ENCODE data around the gene SNTA1.
"Not testable (repeated sequence)": the region's sequence is repeated elsewhere in the genome, so short reads cannot be mapped to it uniquely, and the experiment has no call there.

The SNTA1 gene

DNA sequence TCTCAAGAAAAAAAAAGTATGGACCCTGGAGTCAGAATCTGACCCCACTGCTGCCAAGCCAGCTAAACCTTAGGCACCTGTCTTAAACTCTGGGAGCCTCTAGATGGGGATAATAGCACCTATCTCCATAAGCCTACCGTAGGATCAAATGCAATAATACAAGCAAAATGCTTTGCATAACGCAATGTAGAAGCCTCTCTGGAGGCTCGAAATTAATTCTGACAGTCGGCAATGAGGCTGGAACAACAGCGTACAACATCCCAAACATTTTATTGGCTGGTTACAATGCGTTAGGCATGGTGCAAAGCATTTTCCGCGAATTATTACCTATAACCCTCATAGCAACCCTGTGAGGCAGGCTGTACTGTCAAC, 42.8 kb downstream of the SNTA1 start:
- Histone ChIP-seq H3K36me3 (ENCODE audit: control insufficient read depth, insufficient read depth, low read length) (no peaks in the 10 kb centered on the region; the same call in 1 of the 2 replicates), H3K27me3 (replicated peaks; ENCODE audit: control insufficient read depth, insufficient read depth, low read length) (no peaks in the 10 kb centered on the region), H3K4me3 (replicated peaks; ENCODE audit: low read depth, low read length) (peak overlapping the region; percentile 74)
- DNase-seq (ENCODE audit: extremely low read depth, insufficient read length) = no peak
- TF ChIP-seq, protein P1, sequence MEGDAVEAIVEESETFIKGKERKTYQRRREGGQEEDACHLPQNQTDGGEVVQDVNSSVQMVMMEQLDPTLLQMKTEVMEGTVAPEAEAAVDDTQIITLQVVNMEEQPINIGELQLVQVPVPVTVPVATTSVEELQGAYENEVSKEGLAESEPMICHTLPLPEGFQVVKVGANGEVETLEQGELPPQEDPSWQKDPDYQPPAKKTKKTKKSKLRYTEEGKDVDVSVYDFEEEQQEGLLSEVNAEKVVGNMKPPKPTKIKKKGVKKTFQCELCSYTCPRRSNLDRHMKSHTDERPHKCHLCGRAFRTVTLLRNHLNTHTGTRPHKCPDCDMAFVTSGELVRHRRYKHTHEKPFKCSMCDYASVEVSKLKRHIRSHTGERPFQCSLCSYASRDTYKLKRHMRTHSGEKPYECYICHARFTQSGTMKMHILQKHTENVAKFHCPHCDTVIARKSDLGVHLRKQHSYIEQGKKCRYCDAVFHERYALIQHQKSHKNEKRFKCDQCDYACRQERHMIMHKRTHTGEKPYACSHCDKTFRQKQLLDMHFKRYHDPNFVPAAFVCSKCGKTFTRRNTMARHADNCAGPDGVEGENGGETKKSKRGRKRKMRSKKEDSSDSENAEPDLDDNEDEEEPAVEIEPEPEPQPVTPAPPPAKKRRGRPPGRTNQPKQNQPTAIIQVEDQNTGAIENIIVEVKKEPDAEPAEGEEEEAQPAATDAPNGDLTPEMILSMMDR (IDR thresholded peaks at IDR 0.05; ENCODE audit: insufficient read depth, low read length, poor library complexity, severe bottlenecking) = peak; percentile 19

DNA sequence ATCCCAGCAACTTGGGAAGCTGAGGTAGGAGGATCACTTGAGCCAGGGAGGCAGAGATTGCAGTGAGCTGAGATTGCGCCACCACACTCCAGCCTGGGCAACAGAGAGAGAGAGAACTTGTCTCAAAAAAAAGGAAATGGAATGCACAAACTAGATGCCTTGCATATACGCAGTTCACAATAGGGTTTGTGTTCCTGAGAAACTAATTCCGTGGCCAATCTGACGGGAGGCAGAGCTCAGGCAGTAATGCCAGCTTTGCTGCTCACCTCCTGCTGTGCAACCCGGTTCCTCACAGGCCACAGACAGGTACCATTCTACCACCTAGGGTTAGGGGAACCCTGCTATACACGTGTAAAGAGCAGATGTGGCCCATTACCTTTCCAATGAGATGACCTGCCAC, 43.6 kb downstream of the SNTA1 start:
- peak overlapping the region; percentile 74 for H3K4me3 ChIP-seq (replicated peaks; ENCODE audit: low read depth, low read length)

DNA sequence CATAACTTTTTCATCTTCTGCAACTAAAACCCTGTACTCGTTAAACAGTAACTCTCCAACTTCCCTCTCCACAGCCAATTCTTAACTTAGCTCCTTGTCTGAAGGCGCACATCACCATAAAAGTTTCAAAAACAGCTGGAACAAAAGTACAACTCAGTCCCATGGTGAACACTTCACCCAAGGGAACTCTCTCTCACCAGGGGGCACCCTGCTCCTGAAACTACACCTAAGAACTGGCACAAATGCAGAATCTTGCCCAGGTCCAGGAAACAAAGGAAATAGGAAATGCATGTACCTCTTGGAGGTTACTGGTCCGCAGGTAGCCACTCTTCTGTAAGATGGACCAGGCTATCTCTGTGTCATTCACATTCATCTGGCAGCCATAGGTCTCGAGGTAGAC, 48.8 kb downstream of the SNTA1 start:
- TF ChIP-seq, protein P1 (IDR thresholded peaks at IDR 0.05; ENCODE audit: insufficient read depth, low read length, poor library complexity, severe bottlenecking) = peak; percentile 24
- no peak for DNase-seq (ENCODE audit: extremely low read depth, insufficient read length)

More for the DNA sequence above, 43.6 kb downstream of the SNTA1 start:
- TF ChIP-seq, protein P1 (IDR thresholded peaks at IDR 0.05; ENCODE audit: insufficient read depth, low read length, poor library complexity, severe bottlenecking) = no peak
- Histone ChIP-seq H3K36me3 (ENCODE audit: control insufficient read depth, insufficient read depth, low read length) (peaks cover 1% of the 10 kb centered on the region), H3K27me3 (replicated peaks; ENCODE audit: control insufficient read depth, insufficient read depth, low read length) (no peaks in the 10 kb centered on the region)
- no peak for DNase-seq (ENCODE audit: extremely low read depth, insufficient read length)

DNA sequence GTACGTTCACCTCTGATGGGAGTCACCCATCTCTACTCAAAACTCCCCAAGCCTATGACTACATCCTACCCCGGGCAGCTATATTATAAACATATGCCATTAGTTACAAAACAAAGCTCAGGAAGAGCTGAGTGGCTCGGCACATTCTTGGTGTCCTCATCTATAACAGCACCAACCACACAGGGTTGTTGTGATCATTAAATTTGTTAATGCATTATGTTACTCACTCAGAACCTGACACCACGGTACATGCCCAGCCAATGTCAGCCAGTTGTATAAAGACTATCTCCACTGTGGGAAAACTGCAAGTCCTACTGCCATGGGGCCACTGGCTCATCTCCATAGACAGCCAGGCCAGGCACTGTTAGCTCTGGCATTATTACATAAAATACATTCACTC, 50.0 kb downstream of the SNTA1 start:
- TF ChIP-seq, protein P1 (IDR thresholded peaks at IDR 0.05; ENCODE audit: insufficient read depth, low read length, poor library complexity, severe bottlenecking) = no peak
- H3K36me3 ChIP-seq (ENCODE audit: control insufficient read depth, insufficient read depth, low read length) = peaks cover 11% of the 10 kb centered on the region
- no peak for DNase-seq (ENCODE audit: extremely low read depth, insufficient read length)
- no peak overlapping the region for H3K4me3 ChIP-seq (replicated peaks; ENCODE audit: low read depth, low read length)
- no peaks in the 10 kb centered on the region for H3K27me3 ChIP-seq (replicated peaks; ENCODE audit: control insufficient read depth, insufficient read depth, low read length)

More for the DNA sequence above, 48.8 kb downstream of the SNTA1 start:
- peaks cover 11% of the 10 kb centered on the region for H3K36me3 ChIP-seq (ENCODE audit: control insufficient read depth, insufficient read depth, low read length)
- no peak overlapping the region for H3K4me3 ChIP-seq (replicated peaks; ENCODE audit: low read depth, low read length)
- H3K27me3 ChIP-seq (replicated peaks; ENCODE audit: control insufficient read depth, insufficient read depth, low read length) = no peaks in the 10 kb centered on the region

DNA sequence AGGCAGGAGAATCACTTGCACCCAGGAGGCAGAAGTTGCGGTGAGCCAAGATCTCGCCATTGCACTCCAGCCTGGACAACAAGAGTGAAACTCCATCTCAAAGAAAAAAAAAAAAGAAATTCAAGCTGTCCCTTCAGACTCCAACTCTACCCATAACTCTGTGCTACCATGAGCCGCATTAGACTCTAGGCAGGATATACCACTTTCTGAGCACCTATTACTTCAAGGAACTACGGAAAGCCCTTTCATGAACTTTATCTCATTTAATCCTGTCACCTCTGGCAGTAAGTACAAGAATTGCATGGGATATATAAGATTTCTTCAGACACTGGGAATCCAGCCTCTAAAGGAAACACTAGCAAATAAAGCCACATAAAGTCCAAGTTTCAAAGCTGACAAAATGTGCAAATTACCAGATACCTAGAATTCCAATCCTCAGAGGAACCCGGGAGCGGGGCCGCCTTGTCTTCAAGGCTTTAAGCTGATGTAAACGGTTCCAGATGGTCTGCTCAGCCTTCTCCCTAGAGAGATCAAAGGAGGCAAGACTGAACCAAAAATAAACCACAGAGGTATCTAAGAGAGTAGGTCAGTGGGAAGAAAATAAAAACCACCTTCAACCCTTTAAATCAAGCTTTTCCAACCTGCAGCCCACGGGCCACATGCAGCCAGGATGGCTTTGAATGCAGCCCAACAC, 51.7 kb downstream of the SNTA1 start:
- no peak for DNase-seq (ENCODE audit: extremely low read depth, insufficient read length)
- H3K36me3 ChIP-seq (ENCODE audit: control insufficient read depth, insufficient read depth, low read length) = peaks cover 15% of the 10 kb centered on the region
- TF ChIP-seq, protein P1 (IDR thresholded peaks at IDR 0.05; ENCODE audit: insufficient read depth, low read length, poor library complexity, severe bottlenecking) = no peak
- H3K4me3 ChIP-seq (replicated peaks; ENCODE audit: low read depth, low read length) = no peak overlapping the region
- no peaks in the 10 kb centered on the region for H3K27me3 ChIP-seq (replicated peaks; ENCODE audit: control insufficient read depth, insufficient read depth, low read length)

DNA sequence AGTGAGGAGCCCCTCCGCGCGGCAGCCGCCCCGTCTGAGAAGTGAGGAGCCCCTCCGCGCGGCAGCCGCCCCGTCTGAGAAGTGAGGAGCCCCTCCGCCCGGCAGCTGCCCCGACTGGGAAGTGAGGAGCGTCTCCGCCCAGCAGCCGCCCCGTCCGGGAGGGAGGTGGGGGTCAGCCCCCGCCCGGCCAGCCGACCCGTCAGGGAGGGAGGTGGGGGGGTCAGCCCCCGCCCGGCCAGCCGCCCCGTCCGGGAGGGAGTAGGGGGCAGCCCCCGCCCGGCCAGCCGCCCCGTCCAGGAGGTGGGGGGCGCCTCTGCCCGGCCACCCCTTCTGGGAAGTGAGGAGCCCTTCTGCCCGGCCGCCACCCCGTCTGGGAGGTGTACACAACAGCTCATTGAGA, 54.2 kb downstream of the SNTA1 start:
- not testable (repeated sequence) for H3K27me3 ChIP-seq (replicated peaks; ENCODE audit: control insufficient read depth, insufficient read depth, low read length); H3K4me3 ChIP-seq (replicated peaks; ENCODE audit: low read depth, low read length); DNase-seq (ENCODE audit: extremely low read depth, insufficient read length)
- H3K36me3 ChIP-seq (ENCODE audit: control insufficient read depth, insufficient read depth, low read length) = peaks cover 18% of the 10 kb centered on the region

Measured in GM06990 (cell line).